ENCODE results near the gene CENPU.
A peak's percentile ranks its signal among the peaks of the same experiment; 100 is the strongest.

DNA sequence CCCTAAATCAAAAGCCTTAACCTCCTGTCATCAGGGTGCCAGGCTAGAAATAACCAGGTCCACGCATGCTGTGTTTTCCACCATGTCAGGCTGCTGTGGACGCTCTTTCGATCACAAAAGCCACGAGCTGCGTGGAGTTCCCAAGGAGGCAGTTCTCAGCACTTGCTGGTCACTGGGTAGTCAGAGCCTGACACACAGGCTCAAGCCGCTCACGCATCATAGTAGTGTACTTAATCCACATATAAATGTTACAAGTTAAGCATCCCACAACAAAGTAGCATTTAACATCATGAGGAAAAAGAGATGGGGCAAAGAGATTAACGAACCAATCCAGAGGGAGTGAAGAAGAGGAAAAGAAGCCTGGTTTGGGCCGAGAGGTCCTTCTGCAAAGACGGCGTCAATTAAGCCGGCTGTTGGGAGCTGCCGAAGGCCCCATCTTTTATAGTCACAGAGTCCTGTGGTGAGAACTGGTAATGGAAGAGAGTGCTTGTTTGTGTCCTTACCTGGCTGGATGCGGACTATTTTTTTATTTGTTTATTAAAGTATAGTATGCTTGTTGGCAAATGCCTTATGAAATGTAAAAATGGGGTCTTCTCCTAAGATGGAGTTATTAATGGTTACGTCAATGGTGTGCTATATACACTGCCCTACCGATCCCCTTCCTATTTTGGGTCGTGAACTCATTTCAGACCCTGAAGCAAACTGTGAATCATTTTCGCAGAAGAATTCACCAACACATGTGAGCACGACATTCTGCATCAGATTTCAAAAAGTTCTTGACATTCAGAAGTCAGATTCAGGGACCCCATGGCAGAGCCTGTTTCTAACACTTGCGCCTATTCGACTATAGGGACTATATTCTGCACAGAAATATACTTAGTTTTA, 83.7 kb downstream of the CENPU start:
- TF ChIP-seq POLR2AphosphoS5 (IDR thresholded peaks at IDR 0.05; ENCODE audit: low read depth) = peak; percentile 10; the same call in 1 of the 2 replicates
- TF ChIP-seq, protein P1, sequence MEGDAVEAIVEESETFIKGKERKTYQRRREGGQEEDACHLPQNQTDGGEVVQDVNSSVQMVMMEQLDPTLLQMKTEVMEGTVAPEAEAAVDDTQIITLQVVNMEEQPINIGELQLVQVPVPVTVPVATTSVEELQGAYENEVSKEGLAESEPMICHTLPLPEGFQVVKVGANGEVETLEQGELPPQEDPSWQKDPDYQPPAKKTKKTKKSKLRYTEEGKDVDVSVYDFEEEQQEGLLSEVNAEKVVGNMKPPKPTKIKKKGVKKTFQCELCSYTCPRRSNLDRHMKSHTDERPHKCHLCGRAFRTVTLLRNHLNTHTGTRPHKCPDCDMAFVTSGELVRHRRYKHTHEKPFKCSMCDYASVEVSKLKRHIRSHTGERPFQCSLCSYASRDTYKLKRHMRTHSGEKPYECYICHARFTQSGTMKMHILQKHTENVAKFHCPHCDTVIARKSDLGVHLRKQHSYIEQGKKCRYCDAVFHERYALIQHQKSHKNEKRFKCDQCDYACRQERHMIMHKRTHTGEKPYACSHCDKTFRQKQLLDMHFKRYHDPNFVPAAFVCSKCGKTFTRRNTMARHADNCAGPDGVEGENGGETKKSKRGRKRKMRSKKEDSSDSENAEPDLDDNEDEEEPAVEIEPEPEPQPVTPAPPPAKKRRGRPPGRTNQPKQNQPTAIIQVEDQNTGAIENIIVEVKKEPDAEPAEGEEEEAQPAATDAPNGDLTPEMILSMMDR (IDR thresholded peaks at IDR 0.05; ENCODE audit: insufficient read depth, low read length) = no peak
- TF ChIP-seq, protein P2, sequence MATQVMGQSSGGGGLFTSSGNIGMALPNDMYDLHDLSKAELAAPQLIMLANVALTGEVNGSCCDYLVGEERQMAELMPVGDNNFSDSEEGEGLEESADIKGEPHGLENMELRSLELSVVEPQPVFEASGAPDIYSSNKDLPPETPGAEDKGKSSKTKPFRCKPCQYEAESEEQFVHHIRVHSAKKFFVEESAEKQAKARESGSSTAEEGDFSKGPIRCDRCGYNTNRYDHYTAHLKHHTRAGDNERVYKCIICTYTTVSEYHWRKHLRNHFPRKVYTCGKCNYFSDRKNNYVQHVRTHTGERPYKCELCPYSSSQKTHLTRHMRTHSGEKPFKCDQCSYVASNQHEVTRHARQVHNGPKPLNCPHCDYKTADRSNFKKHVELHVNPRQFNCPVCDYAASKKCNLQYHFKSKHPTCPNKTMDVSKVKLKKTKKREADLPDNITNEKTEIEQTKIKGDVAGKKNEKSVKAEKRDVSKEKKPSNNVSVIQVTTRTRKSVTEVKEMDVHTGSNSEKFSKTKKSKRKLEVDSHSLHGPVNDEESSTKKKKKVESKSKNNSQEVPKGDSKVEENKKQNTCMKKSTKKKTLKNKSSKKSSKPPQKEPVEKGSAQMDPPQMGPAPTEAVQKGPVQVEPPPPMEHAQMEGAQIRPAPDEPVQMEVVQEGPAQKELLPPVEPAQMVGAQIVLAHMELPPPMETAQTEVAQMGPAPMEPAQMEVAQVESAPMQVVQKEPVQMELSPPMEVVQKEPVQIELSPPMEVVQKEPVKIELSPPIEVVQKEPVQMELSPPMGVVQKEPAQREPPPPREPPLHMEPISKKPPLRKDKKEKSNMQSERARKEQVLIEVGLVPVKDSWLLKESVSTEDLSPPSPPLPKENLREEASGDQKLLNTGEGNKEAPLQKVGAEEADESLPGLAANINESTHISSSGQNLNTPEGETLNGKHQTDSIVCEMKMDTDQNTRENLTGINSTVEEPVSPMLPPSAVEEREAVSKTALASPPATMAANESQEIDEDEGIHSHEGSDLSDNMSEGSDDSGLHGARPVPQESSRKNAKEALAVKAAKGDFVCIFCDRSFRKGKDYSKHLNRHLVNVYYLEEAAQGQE (IDR thresholded peaks at IDR 0.05; ENCODE audit: insufficient replicate concordance, low read depth) = no peak
